Hematopoietic multipotent progenitor cell treated with erythropoietin and hydrocortisone succinate and interleukin-3 and kit ligand, for 4 days (in vitro differentiated cells): ENCODE measurements around the gene MIDN.

Source experiments
- DNase-seq: peaks from one replicate; pipeline ENCODE4 v3.0.0-alpha.2; 2015

MIDN gene

GRCh38 chr19:1270854-1271527, 22.6 kb downstream of the MIDN start:
- no peak for DNase-seq

- no peak for DNase-seq
Measured at GRCh38 chr19:1271528-1272422, 23.4 kb downstream of the MIDN start.

GRCh38 chr19:1272423-1273262, 24.3 kb downstream of the MIDN start:
- DNase-seq = no peak

- no peak for DNase-seq
Measured at GRCh38 chr19:1273263-1274041, 25.1 kb downstream of the MIDN start.

- DNase-seq = no peak
Measured at GRCh38 chr19:1274081-1274851, 25.9 kb downstream of the MIDN start.

- DNase-seq = no peak
Measured at GRCh38 chr19:1274852-1275259, 26.5 kb downstream of the MIDN start.

- peak; percentile 99 for DNase-seq
Measured at GRCh38 chr19:1275260-1275975, 27.0 kb downstream of the MIDN start, which contains the start of gene FAM174C. Gene FAM174C, plus strand, starts transcription at chr19:1275530. Its CDS starts 20 bp downstream, at chr19:1275550.

GRCh38 chr19:1275976-1276627, 27.7 kb downstream of the MIDN start:
- no peak for DNase-seq

GRCh38 chr19:1276628-1277022, 28.2 kb downstream of the MIDN start:
- no peak for DNase-seq

- DNase-seq = no peak
Measured at GRCh38 chr19:1277061-1277460, 28.7 kb downstream of the MIDN start.

GRCh38 chr19:1278074-1278473, 29.7 kb downstream of the MIDN start:
- no peak for DNase-seq

- no peak for DNase-seq
Measured at GRCh38 chr19:1278713-1279660, 30.6 kb downstream of the MIDN start.

GRCh38 chr19:1279782-1280341, 31.5 kb downstream of the MIDN start:
- DNase-seq = peak; percentile 91

- no peak for DNase-seq
Measured at GRCh38 chr19:1280636-1281568, 32.5 kb downstream of the MIDN start.

- no peak for DNase-seq
Measured at GRCh38 chr19:1281569-1282287, 33.3 kb downstream of the MIDN start.

- DNase-seq = no peak
Measured at GRCh38 chr19:1282588-1283206, 34.3 kb downstream of the MIDN start.
